Activated CD4-positive, CD25-positive, alpha-beta regulatory T cell treated with anti-CD3 and anti-CD28 coated beads, Interleukin-2, amount 50 U/mL, for 16 hours (primary cell): ENCODE measurements around the gene OR52E2.
"Not testable (repeated sequence)": the region's sequence is repeated elsewhere in the genome, so short reads cannot be mapped to it uniquely, and the experiment has no call there.

ENCODE experiments used
- DNase-seq: peaks from one replicate; pipeline ENCODE4 v3.0.0-alpha.2; 2020; ENCODE audit warnings: low read depth, low spot score

OR52E2 gene

DNA sequence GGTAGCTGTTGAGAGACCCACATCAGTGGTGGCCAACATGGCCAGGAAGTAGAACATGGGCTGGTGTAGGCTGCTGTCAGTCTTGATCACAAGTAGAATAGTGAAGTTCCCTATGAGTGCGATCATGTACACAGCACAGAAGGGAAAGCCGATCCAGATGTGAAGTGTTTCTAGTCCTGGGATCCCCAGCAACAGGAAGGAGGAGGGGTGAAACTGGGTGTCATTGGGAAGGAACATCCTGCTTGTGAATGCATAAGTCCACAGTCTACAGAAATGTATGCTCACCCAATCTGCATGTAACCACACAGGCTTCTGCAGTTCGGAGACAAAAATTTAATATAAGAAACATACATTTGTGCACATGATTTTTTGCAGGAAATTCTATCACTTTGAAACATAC, at the start of gene OR52E2:
Gene OR52E2, minus strand, starts transcription at position 237 of the 400 bp plus-strand sequence. Its CDS starts 0 bp downstream, at position 237.
- no peak for DNase-seq

DNA sequence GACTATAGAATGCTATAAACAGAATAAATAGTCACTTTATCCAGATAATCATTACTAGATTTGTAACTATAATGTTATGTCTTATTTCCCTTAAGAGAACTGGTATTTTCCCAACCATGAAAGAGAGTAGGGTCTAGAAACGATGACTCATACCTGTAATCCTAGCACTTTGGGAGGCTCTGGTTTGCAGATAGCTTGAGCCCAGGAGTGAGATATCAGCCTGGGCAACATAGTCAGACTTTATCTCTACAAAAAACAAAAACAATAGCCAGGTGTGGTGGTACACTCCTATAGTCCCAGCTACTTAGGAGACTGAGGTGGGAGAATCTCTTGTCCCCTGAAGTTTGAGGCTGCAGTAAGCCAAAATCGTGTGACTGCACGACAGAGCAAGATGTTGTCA, 47.9 kb upstream of the OR52E2 start:
- DNase-seq = no peak

GRCh38 chr11:5103066-5103465, 43.6 kb upstream of the OR52E2 start:
- DNase-seq = no peak

DNA sequence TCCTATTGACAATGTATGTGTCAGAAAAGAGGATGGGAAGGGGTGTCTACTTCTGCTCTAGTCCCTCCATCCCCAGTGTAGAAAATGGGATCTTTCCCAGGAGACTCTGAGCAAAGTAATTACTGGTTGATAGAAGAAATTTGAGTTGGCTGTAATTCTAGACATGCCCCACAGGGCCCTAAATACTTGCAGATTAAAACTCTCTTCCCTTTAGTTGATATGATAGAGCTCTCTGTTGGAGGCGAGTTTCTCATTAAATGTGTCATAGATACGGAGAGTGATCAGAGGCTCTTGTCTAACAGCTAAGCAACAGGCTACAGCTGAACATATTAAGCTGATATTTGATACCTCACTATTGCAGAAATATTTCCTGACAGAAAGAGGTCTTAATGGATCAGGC, 42.8 kb upstream of the OR52E2 start:
- DNase-seq = no peak

DNA sequence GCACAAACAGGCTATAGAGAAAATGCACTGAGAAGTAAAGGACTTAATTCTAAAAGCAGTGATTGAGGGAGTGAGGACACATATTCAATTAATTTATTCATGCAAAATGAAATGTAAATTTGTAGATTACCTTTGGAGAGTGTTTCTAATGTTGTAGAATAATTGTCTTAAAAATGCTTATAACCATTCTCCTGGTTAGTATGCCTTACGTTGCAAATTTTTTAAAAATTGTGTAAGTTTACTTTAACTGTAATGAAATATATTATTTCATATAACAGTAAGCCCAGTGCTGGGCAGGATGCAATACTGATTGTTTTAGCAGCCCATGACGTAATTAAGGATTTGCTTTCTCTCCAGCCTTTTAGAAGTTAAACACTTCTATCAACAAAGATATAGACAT, 36.6 kb upstream of the OR52E2 start:
- no peak for DNase-seq

DNA sequence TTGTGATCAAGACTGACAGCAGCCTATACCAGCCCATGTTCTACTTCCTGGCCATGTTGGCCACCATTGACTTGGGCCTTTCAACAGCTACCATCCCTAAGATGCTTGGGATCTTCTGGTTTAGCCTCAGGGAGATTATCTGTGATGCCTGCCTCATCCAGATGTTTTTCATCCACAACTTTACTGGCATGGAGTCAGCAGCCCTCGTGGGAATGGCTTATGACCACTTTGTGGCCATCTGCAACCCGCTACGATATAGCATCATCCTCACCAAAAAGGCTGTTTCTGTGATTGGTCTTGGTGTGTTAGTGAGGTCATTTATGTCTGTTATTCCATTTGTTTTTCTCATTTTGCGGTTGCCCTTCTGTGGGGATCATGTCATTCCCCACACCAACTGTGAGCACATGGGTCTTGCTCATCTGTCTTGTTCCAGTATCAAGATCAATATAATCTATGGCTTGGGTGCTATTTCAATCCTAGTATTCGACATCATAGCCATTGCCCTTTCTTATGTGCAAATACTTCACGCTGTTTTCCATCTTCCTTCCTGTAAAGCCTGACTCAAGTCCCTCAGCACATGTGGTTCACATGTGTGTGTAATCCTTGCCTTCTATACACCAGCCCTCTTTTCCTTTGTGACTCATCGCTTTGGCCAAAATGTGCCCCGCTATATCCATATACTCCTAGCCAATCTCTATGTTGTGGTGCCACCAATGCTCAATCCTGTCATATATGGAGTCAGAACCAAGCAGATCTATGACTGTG, 33.6 kb upstream of the OR52E2 start:
- DNase-seq = no peak

- no peak for DNase-seq
Observed at GRCh38 chr11:5090668-5091067, 31.2 kb upstream of the OR52E2 start.

GRCh38 chr11:5088556-5088955, 29.1 kb upstream of the OR52E2 start:
- DNase-seq = no peak

DNA sequence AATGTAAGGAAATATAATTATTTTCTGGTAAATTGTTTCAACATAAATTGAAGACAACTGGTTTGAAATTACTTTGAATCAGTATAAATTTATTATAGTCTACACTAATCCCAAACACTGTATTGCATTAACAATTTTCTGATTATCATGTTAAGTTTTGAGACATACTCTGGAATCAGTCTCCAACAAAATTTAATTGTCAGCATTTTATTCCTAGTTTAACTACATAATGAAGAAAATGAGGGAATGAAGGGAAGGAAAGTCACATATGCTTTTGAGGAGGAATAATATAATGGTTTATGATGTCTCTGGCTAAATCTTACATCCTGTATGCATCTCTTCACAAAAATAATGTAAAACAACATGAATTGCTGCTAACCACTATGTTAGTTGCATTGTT, 24.2 kb upstream of the OR52E2 start:
- DNase-seq = no peak

DNA sequence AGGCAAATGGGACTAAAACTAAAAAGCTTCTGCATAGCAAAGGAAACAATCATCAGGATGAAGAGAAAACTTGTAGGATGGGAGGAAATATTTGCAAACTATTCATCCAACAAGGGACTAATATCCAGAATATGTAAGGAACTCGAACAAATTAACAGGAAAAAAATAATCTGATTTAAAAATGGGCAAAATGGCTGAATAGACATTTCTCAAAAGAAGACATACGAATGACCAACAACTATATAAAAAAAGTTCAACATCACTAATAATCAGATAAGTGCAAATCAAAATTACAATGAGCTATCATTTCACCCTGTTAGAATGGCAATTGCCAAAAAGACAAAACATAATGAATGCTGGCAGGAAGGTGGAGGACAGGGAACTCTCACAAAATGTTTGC, 22.0 kb upstream of the OR52E2 start:
- DNase-seq = no peak

DNA sequence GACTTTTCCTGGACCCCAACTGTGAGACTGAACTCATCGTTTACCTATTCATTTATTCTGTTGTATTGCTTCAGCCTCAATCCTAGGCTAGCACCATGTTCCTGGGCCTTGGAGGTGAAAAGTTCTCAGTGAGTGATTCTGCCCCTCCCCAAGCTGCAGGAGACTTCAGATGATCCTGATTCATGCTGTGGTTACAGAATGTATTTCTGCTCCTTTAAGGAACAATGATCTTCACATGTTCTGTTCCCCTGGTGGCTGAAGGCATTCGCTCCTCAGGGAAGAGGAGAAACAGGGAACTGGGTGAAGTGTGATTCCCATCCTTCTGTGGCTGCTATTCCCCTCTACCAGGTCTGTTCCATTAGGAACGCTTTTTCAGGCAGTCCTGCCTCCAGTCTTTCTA, 12.4 kb upstream of the OR52E2 start:
- no peak for DNase-seq

- DNase-seq = no peak
Observed at GRCh38 chr11:5069272-5069671, 9.8 kb upstream of the OR52E2 start, which contains the start of gene OR52E1. Gene OR52E1 (plus strand): TSS chr11:5069572.

- no peak for DNase-seq
Observed at GRCh38 chr11:5065027-5065426, 5.6 kb upstream of the OR52E2 start.

DNA sequence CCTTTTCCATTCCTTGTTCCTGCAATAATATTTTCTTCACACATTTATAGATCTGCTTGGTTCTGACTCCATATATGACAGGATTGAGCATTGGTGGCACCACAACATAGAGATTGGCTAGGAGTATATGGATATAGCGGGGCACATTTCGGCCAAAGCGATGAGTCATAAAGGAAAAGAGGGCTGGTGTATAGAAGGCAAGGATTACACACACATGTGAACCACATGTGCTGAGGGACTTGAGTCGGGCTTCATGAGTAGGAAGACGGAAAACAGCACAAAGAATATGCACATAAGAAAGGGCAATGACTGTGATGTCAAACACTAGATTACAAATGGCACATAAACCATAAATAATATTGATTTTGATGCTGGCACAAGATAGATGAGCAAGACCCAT, 748 bp downstream of the OR52E2 start:
- not testable (repeated sequence) for DNase-seq

DNA sequence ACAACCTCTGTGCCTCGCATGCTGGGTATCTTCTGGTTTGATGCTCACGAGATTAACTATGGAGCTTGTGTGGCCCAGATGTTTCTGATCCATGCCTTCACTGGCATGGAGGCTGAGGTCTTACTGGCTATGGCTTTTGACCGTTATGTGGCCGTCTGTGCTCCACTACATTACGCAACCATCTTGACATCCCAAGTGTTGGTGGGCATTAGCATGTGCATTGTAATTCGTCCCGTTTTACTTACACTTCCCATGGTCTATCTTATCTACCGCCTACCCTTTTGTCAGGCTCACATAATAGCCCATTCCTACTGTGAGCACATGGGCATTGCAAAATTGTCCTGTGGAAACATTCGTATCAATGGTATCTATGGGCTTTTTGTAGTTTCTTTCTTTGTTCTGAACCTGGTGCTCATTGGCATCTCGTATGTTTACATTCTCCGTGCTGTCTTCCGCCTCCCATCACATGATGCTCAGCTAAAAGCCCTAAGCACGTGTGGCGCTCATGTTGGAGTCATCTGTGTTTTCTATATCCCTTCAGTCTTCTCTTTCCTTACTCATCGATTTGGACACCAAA, 12.6 kb downstream of the OR52E2 start:
- no peak for DNase-seq

- no peak for DNase-seq
Observed at GRCh38 chr11:5046226-5046625, 13.2 kb downstream of the OR52E2 start, which contains the start of gene OR52J3. Gene OR52J3 (plus strand): TSS chr11:5046526. CDS start chr11:5046526, 0 bp downstream.

DNA sequence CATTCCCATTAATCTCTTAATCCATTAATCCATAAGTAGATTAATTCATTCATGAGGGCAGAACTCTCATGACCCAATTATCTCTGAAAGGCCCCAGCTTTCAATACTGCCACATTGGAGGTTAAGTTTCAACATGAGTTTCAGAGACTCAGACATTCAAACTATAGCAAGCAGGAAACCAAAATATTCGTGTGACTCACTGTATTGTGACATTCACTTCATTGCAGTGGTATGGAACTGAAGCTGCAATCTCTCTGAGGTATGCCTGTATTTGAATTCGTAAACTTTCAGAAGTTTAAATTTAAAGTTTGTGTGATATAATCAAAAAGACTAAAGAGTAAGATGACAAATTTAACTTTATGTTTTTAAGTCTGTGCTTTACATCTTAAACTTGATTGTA, 16.0 kb downstream of the OR52E2 start:
- no peak for DNase-seq

- DNase-seq = no peak
Observed at GRCh38 chr11:5042091-5042490, 17.3 kb downstream of the OR52E2 start.

DNA sequence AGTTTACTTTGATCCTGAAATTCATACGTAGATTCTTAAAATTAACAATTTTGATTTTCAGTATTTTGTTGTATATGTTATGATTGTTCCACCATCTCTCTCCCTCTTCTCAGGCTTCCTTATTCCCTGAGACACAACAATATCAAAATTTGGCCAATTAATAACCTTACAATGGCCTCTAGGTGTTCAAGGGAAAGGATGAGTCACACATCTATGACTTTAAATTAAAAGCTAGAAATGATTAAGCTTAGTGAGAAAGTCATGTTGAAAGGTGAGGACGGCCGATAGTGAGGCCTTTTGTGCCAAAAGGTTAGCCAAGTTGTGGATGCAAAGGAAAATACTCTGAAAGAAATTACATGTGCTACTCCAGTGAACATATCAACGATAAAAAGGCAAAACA, 18.6 kb downstream of the OR52E2 start:
- no peak for DNase-seq

DNA sequence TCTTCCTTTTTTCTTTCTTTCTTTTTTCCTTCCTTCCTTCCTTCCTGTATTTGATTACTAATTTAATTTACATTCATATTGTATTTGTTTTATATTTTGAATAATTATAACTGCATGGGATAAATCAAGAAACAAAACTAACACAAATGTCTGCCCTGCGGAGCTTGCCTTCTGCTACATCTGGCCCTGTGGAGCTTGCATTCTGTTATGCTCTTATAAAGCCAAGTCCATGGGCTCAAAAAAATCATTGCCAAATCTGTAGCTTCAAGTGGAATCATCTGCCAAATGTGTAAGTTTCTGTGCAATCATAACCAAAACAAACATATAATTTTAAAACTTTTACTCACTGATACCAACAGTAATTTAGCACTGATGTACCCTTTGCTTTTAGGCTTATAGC, 21.1 kb downstream of the OR52E2 start:
- DNase-seq = no peak

- no peak for DNase-seq
Observed at GRCh38 chr11:5037926-5038325, 21.5 kb downstream of the OR52E2 start.

DNA sequence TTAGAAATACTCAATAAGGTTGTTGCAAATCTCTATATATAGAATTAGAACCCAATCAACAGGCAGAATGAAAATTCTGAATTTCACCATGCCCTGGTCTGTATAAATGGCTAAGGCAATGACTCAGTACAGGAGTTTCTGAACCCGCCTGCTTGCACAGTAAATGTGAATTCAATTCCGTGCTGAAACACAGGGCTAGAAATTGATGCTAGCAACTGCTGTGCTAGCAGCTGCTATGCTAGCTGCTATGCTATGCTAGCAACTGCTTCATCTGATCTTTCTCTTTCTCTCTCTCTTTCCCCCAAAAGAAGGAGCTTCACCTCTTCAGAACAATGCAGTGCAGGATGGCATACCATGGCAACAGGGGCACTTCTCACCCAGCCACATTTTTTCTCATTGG, 22.8 kb downstream of the OR52E2 start:
- no peak for DNase-seq

DNA sequence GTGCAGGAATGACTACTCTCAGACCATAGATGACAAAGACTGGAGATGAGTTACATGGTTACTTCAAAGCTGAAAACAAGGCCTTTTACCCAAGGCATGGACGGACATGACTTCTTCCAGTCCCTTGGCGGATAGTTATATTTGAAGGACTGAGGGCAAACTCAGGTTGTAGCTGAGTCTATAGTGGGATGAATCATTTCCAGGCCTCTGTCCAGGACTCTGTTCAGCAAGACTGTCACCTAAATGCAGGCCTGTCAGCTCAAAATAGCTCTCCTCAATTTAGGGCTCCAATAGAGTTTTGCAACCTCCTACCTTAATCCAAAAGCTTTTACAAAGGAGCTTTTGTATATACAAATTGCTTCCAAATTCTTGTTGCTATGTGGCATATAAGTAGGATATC, 37.4 kb downstream of the OR52E2 start:
- no peak for DNase-seq
